HepG2 (cell line): Measurements from ENCODE around the gene NT5C2. TPM values are rescaled to one million over a fixed set of nuclear protein-coding genes. Genes with fewer than 3 reads are reported as not detected.

Experiments used
- ATAC-seq: fragments of 200-7000 bp; cut with Tn5 transposase; 3 replicates; pipeline ENCODE4 v1.9.1; 2020; ENCODE audit warnings: mild to moderate bottlenecking, moderate library complexity
- BruUV-seq: library from RNA; stranded (reverse); fragments of 400-500 nt; replicated peaks from 2 replicates; lab custom pipeline; 2021; lab: Mats Ljungman, UMichigan
- CTCF ChIA-PET: fragments of 300-600 bp; formaldehyde crosslinking; extraction: SDS; loops from one replicate; lab custom pipeline; 2021; ENCODE audit warnings: low total read pairs, inconsistent platforms, low intra/inter-chr PET ratio; lab: Yijun Ruan, JAX
- POLR2A ChIA-PET: fragments of 350-600 bp; sonication (Branson Sonifier 250); formaldehyde crosslinking; loops from one replicate; lab custom pipeline; 2020; ENCODE audit warnings: antibody characterized with exemption, inconsistent platforms; lab: Yijun Ruan, JAX
- DNase-seq: peaks from one replicate; pipeline ENCODE4 v3.0.0-alpha.2; 2015; ENCODE audit warnings: low spot score
- FAIRE-seq: peaks from 3 replicates; lab custom pipeline; 2011; peaks lifted over from hg19 to GRCh38; lab: Jason Lieb, UNC
- H2AFZ ChIP-seq: one replicate; pipeline ENCODE4 v1.6.1; 2011; ENCODE audit warnings: low read length, inconsistent platforms
- H3K27ac ChIP-seq: fragments of 300-600 bp; 3 replicates; pipeline ENCODE4 v1.8.0; 2011; ENCODE audit warnings: mixed run types, mild to moderate bottlenecking, mixed read lengths, low read length, inconsistent platforms; ENCODE audit not compliant: insufficient read depth; ENCODE audit errors: extremely low read length
- H3K27me3 ChIP-seq, 2 experiments: fragments of 200-600 bp in 1 of 2; 2 replicates in 1 of 2; 3 replicates in 1 of 2; pipeline versions ENCODE4 v1.6.0 to v1.8.0; 2011; ENCODE audit warnings: low read length in 2 of 2, mild to moderate bottlenecking in 2 of 2, moderate library complexity in 2 of 2, inconsistent platforms in 1 of 2; ENCODE audit not compliant: insufficient read depth in 2 of 2, control insufficient read depth in 1 of 2
- H3K36me3 ChIP-seq, 2 experiments: fragments of 200-600 bp in 1 of 2; replicated peaks in 1 of 2; 2 replicates in 1 of 2; 3 replicates in 1 of 2; pipeline versions ENCODE4 v1.5.1 to v1.8.0; 2011; ENCODE audit warnings: low read length in 2 of 2, inconsistent platforms in 1 of 2; ENCODE audit not compliant: insufficient read depth in 2 of 2, control insufficient read depth in 1 of 2
- H3K4me1 ChIP-seq: 2 replicates; pipeline ENCODE4 v1.5.1; 2012; ENCODE audit warnings: low read length, inconsistent platforms; ENCODE audit not compliant: insufficient read depth
- H3K4me2 ChIP-seq: 2 replicates; pipeline ENCODE4 v1.6.0; 2011; ENCODE audit warnings: low read depth, low read length, inconsistent platforms
- H3K4me3 ChIP-seq, 3 experiments: fragments of 200-600 bp in 1 of 3; sonication (generic), shearing (Covaris generic) in 1 of 3; replicated peaks in 1 of 3; 2 replicates each; pipeline ENCODE4 v1.5.1; 2011 to 2016; ENCODE audit warnings: low read length in 3 of 3, inconsistent platforms in 2 of 3, low read depth in 2 of 3, mild to moderate bottlenecking in 2 of 3, control low read depth in 1 of 3, mixed read lengths in 1 of 3; ENCODE audit not compliant: insufficient read depth in 1 of 3
- H3K79me2 ChIP-seq: one replicate; pipeline ENCODE4 v1.6.1; 2011; ENCODE audit warnings: low read length, inconsistent platforms; ENCODE audit not compliant: insufficient read depth
- H3K9ac ChIP-seq: 2 replicates; pipeline ENCODE4 v1.6.0; 2011; ENCODE audit warnings: mild to moderate bottlenecking, low read depth, low read length, inconsistent platforms; ENCODE audit not compliant: insufficient read depth
- H3K9me3 ChIP-seq: 2 replicates; pipeline ENCODE4 v1.5.1; 2012; ENCODE audit warnings: mild to moderate bottlenecking, low read length
- H4K20me1 ChIP-seq: 2 replicates; pipeline ENCODE4 v1.6.0; 2011; ENCODE audit warnings: inconsistent platforms, mild to moderate bottlenecking, low read length, moderate library complexity; ENCODE audit not compliant: insufficient read depth
- ERF ChIP-seq: IDR thresholded peaks from 2 replicates; pipeline ENCODE4 v1.6.1; 2018; ENCODE audit warnings: missing biosample characterization, missing genetic modification reagents
- KDM6A ChIP-seq: IDR thresholded peaks from 2 replicates; pipeline ENCODE4 v1.6.1; 2016; ENCODE audit warnings: low read depth
- NCOR1 ChIP-seq: fragments of 200-600 bp; sonication (generic); IDR thresholded peaks from 2 replicates; pipeline ENCODE4 v1.7.0; 2017; ENCODE audit warnings: antibody characterized with exemption, low read length, borderline replicate concordance
- PHF5A ChIP-seq: IDR thresholded peaks from one replicate; pipeline ENCODE4 v1.6.1; 2018; ENCODE audit warnings: low read depth, missing genetic modification reagents; ENCODE audit not compliant: unreplicated experiment
- RELA ChIP-seq: sonication (generic); formaldehyde crosslinking; IDR thresholded peaks from 2 replicates; pipeline ENCODE4 v1.4.0; 2020; ENCODE audit warnings: missing genetic modification reagents
- TBX3 ChIP-seq: fragments of 450-650 bp; IDR thresholded peaks from 2 replicates; pipeline ENCODE4 v1.6.1; 2017; ENCODE audit warnings: antibody characterized with exemption, mild to moderate bottlenecking, inconsistent platforms, borderline replicate concordance
- TFDP2 ChIP-seq: sonication (generic); formaldehyde crosslinking; IDR thresholded peaks from 2 replicates; pipeline ENCODE4 v1.4.0; 2020; ENCODE audit warnings: missing genetic modification reagents
- ZBTB3 ChIP-seq: sonication (generic); formaldehyde crosslinking; IDR thresholded peaks from 2 replicates; pipeline ENCODE4 v1.4.0; 2020; ENCODE audit warnings: low read depth, mild to moderate bottlenecking, moderate library complexity, missing genetic modification reagents, borderline replicate concordance
- ZGPAT ChIP-seq: IDR thresholded peaks from 2 replicates; pipeline ENCODE4 v1.6.1; 2016; ENCODE audit warnings: mild to moderate bottlenecking
- ZIK1 ChIP-seq: sonication (generic); formaldehyde crosslinking; IDR thresholded peaks from 2 replicates; pipeline ENCODE4 v1.5.0; 2020; ENCODE audit warnings: mild to moderate bottlenecking, low read depth, missing genetic modification reagents, borderline replicate concordance
- ZNF138 ChIP-seq: sonication (generic); formaldehyde crosslinking; IDR thresholded peaks from 2 replicates; pipeline ENCODE4 v1.5.0; 2020; ENCODE audit warnings: mild to moderate bottlenecking, low read depth, missing genetic modification reagents
- ZNF3 ChIP-seq: IDR thresholded peaks from 2 replicates; pipeline ENCODE4 v1.7.0; 2017; ENCODE audit warnings: inconsistent platforms
- ZNF619 ChIP-seq: sonication (generic); formaldehyde crosslinking; IDR thresholded peaks from 2 replicates; pipeline ENCODE4 v1.4.0; 2020; ENCODE audit warnings: mild to moderate bottlenecking, missing genetic modification reagents
- ZNF777 ChIP-seq: sonication (generic); formaldehyde crosslinking; IDR thresholded peaks from 2 replicates; pipeline ENCODE4 v1.4.0; 2020; ENCODE audit warnings: missing genetic modification reagents
- WGBS: methylation state at CpG from one replicate; pipeline ENCODE4 v1.1.6; 2017; ENCODE audit warnings: low lambda C conversion rate; 5-methylcytosine and 5-hydroxymethylcytosine counted together
- in situ Hi-C: cut with HindIII; loops from 2 replicates; pipeline ENCODE4 v1.10.0; 2017; ENCODE audit warnings: low pct_unique_long_range_greater_than_20kb; ENCODE audit not compliant: extremely low pct_ligation_motif_present
- intact Hi-C: fragments of 100-400 bp; cut with micrococcal nuclease; formaldehyde crosslinking; loops from one replicate; pipeline ENCODE4 v1.10.0; 2022; ENCODE audit not compliant: unreplicated experiment
- polyA plus RNA-seq, 8 experiments: library from polyadenylated mRNA; depleted of rRNA in 3 of 8; stranded (reverse) in 7 of 8; unstranded in 1 of 8; fragments of >200 nt; fragmentation: Illumina TruSeq in 4 of 8; extraction: Trizol in 4 of 8; gene quantifications; 2 replicates each; pipeline versions ENCODE4 v1.2.1 to v1.2.3, GENCODE V29; 2011 to 2016; ENCODE audit warnings: low read depth in 4 of 8, missing spikeins in 1 of 8, mixed read lengths in 1 of 8; ENCODE audit not compliant: insufficient read depth in 1 of 8
- total RNA-seq, 5 experiments: library from RNA; depleted of rRNA; stranded (reverse); fragments of >200 nt; fragmentation: Illumina TruSeq; extraction: Trizol; gene quantifications; 2 replicates each; pipeline ENCODE4 v1.2.3, GENCODE V29; 2016; ENCODE audit warnings: low read depth in 1 of 5
- TF ChIP-seq, protein P1 (sequence below): sonication (generic); formaldehyde crosslinking; IDR thresholded peaks from 2 replicates; pipeline ENCODE4 v1.4.0; 2020; ENCODE audit warnings: missing genetic modification reagents, mild to moderate bottlenecking, borderline replicate concordance
- TF ChIP-seq, protein P2 (sequence below): sonication (generic); formaldehyde crosslinking; IDR thresholded peaks from 2 replicates; pipeline ENCODE4 v1.9.0; 2021; ENCODE audit warnings: missing genetic modification reagents, borderline replicate concordance
- TF ChIP-seq, protein P3 (sequence below): sonication (generic); formaldehyde crosslinking; IDR thresholded peaks from 2 replicates; pipeline ENCODE4 v1.8.1; 2023; ENCODE audit warnings: mild to moderate bottlenecking, moderate library complexity, missing genetic modification reagents

Gene NT5C2
- total and polyA plus RNA-seq, 2 of the 13 experiments (the other 11 are each of a cell fraction or from before 2014, with no cell fraction given), result 40.6 to 55.2 TPM

DNA sequence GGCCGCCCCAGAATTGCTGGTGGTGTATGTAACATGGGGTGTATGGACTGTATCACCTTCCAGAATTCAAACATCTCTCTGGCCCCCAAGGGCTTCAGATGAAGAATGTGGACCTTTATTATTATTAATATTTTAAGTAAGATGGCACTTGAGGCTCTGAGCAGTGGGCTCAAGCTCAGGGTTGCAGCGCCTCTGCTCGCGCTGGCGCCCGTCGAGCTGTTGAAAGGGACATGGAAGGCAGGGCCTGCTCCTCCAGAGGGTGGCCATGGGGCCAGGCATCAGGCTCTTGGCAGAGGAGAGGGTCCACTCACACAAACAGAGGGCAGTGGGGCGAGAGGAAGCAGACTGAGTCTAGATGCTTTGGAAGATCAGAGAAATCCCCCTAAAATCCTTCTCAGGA, 120.2 kb downstream of the NT5C2 start (continued):
- TF ChIP-seq ZNF138 (CRISPR knock-in tag) (no peak), ZGPAT (CRISPR knock-in tag) (no peak)

DNA sequence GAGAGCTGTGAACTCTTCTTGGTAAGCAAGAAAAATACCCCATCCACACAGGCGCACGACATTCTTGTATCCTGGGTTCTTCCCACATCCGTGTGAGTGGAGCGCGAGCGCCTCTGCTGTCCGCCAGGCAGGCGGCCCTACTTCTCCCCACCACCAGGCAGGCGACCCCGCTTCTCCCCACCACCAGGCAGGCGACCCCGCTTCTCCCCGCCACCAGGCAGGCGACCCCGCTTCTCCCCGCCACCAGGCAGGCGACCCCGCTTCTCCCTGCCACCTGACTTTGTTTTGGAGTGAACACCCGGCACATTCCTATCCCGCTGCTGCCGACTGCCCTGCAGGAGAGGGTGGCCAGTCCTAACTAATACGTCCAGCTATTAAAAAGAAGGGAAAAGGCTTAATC, 120.8 kb downstream of the NT5C2 start:
- FAIRE-seq (no peak), DNase-seq (no peak), ATAC-seq (no peak)
- BruUV-seq, result no TSS peak
- CTCF ChIA-PET, result interaction anchor here (4.1 kb wide), 1 partner anchor 155 kb away, joined by 63 read pairs; the partner anchor contains the start of gene CNNM2
- 98% methylated on average over 22 of the region's 22 CpGs for WGBS
- Histone ChIP-seq H3K4me1 (no peaks in the 10 kb centered on the region), H3K9me3 (no peaks in the 10 kb centered on the region), H4K20me1 (no peaks in the 10 kb centered on the region), H3K27ac (no peak overlapping the region), H3K79me2 (no peaks in the 10 kb centered on the region), H3K9ac (no peak overlapping the region), H3K4me2 (no peak overlapping the region), H2AFZ (no peak overlapping the region), H3K4me3 (no peak overlapping the region), H3K27me3 (no peaks in the 10 kb centered on the region), H3K36me3 (peaks cover 13 to 42% of the 10 kb centered on the region in 2 experiments)
- POLR2A ChIA-PET, result no interaction called here
- in situ Hi-C loops (loop anchor here (25.0 kb wide), 1 partner anchor 335 kb away; the partner anchor contains the start of gene WBP1L), intact Hi-C loops (no loop called here)
- TF ChIP-seq ZNF777 (CRISPR knock-in tag) (no peak), ZIK1 (CRISPR knock-in tag) (no peak), ZBTB3 (no peak), KDM6A (CRISPR knock-in tag) (no peak), TFDP2 (CRISPR knock-in tag) (no peak), TBX3 (no peak), ZNF3 (no peak), PHF5A (CRISPR knock-in tag) (no peak), NCOR1 (no peak), ZNF619 (CRISPR knock-in tag) (no peak), ERF (CRISPR knock-in tag) (no peak), RELA (CRISPR knock-in tag) (no peak)
- TF ChIP-seq, protein P1, sequence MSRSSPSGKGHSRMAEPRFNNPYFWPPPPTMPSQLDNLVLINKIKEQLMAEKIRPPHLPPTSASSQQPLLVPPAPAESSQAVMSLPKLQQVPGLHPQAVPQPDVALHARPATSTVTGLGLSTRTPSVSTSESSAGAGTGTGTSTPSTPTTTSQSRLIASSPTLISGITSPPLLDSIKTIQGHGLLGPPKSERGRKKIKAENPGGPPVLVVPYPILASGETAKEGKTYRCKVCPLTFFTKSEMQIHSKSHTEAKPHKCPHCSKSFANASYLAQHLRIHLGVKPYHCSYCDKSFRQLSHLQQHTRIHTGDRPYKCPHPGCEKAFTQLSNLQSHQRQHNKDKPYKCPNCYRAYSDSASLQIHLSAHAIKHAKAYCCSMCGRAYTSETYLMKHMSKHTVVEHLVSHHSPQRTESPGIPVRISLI (CRISPR knock-in tag), result no peak
- TF ChIP-seq, protein P2, sequence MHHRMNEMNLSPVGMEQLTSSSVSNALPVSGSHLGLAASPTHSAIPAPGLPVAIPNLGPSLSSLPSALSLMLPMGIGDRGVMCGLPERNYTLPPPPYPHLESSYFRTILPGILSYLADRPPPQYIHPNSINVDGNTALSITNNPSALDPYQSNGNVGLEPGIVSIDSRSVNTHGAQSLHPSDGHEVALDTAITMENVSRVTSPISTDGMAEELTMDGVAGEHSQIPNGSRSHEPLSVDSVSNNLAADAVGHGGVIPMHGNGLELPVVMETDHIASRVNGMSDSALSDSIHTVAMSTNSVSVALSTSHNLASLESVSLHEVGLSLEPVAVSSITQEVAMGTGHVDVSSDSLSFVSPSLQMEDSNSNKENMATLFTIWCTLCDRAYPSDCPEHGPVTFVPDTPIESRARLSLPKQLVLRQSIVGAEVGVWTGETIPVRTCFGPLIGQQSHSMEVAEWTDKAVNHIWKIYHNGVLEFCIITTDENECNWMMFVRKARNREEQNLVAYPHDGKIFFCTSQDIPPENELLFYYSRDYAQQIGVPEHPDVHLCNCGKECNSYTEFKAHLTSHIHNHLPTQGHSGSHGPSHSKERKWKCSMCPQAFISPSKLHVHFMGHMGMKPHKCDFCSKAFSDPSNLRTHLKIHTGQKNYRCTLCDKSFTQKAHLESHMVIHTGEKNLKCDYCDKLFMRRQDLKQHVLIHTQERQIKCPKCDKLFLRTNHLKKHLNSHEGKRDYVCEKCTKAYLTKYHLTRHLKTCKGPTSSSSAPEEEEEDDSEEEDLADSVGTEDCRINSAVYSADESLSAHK (CRISPR knock-in tag), result no peak
- TF ChIP-seq, protein P3, sequence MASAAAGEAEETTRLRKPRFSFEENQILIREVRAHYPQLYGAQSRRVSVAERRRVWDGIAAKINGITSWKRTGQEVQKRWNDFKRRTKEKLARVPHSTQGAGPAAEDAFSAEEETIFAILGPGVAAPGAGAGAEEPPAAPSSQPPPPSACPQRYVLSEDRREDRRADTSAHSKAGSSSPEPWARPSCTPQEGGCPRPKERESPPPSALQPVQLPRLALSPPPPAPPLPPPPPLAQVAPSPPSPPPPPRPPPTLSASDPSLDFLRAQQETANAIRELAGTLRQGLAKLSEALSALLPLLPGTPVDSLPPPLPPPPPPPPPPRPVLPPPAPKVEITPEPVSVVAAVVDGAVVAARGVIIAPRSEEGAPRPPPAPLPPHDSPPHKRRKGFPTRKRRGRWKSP, result no peak
